Measurements from ENCODE around the gene TKT. TPM values are rescaled to one million over a fixed set of nuclear protein-coding genes. Genes with fewer than 3 reads are reported as not detected.

The TKT gene
- total RNA-seq, 1 experiment from 2014 or later: 446 TPM

- no peak for DNase-seq
- CTCF ChIA-PET: no interaction called here
- H3K4me3 Mint-ChIP-seq (ENCODE audit: low read depth, unreplicated experiment): peak overlapping the region; percentile 60
- peaks cover 51% of the 10 kb centered on the region for H3K4me1 Mint-ChIP-seq (ENCODE audit: low read depth, unreplicated experiment)
- TF ChIP-seq, protein P1, sequence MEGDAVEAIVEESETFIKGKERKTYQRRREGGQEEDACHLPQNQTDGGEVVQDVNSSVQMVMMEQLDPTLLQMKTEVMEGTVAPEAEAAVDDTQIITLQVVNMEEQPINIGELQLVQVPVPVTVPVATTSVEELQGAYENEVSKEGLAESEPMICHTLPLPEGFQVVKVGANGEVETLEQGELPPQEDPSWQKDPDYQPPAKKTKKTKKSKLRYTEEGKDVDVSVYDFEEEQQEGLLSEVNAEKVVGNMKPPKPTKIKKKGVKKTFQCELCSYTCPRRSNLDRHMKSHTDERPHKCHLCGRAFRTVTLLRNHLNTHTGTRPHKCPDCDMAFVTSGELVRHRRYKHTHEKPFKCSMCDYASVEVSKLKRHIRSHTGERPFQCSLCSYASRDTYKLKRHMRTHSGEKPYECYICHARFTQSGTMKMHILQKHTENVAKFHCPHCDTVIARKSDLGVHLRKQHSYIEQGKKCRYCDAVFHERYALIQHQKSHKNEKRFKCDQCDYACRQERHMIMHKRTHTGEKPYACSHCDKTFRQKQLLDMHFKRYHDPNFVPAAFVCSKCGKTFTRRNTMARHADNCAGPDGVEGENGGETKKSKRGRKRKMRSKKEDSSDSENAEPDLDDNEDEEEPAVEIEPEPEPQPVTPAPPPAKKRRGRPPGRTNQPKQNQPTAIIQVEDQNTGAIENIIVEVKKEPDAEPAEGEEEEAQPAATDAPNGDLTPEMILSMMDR (IDR thresholded peaks at IDR 0.05; ENCODE audit: unreplicated experiment): no peak
- no peaks in the 10 kb centered on the region for H3K9me3 Mint-ChIP-seq (ENCODE audit: low read depth, unreplicated experiment)
- TSS peak; percentile 32 for BruUV-seq (replicated peaks)
- peak overlapping the region; percentile 91 for H3K27ac Mint-ChIP-seq (ENCODE audit: unreplicated experiment)
- no peaks in the 10 kb centered on the region for H3K27me3 Mint-ChIP-seq (ENCODE audit: unreplicated experiment)
- peaks cover 84% of the 10 kb centered on the region for H3K36me3 Mint-ChIP-seq (ENCODE audit: insufficient read depth, unreplicated experiment)
- intact Hi-C loops (cut with micrococcal nuclease; ENCODE audit: unreplicated experiment): loop anchor here (2.0 kb wide), 2 partner anchors 16 to 32 kb away; no protein-coding TSS in a partner anchor
Measured at GRCh38 chr3:53238886-53239285, 16.9 kb downstream of the TKT start.

DNA sequence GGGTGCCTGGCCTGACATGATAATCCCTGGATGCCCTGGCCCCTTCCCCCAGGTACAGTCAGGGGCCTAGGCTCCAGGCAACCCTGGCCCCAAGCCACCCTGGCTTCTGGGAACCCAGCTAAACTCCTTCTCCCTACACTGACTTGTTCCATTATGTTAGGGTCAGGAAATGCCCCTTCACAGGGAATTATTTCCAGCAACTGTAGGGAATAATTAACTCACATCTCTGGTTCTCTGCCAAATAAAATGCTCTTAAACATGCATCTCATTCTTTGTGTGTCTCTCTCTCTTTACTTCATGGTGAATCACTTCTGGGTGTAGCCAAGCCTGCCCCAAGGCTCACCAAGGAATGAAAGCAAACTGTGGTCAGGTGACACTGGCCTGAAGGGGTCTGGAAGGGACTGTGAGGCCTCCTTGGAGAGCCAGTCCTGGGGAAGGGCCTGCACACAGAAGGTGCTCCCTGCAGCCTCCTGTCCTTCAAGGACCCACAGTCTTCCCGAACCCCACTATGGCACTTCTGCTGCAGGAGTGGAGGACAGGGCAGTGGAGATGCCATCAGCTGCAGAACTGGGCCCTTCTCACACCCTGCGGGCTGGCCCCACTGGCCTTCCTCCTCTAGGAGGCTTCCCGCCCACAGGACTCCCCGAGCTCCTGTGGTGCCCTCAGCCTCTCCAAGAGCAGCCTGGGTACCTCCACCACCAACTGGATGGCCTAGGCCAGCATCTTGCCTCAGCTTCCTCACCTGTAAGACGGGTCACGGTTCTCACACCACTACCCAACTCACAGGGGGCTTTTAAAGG is 17.6 kb downstream of the TKT start:
- H3K27ac Mint-ChIP-seq (ENCODE audit: unreplicated experiment): peak overlapping the region; percentile 91
- peaks cover 86% of the 10 kb centered on the region for H3K36me3 Mint-ChIP-seq (ENCODE audit: insufficient read depth, unreplicated experiment)
- peak overlapping the region; percentile 60 for H3K4me3 Mint-ChIP-seq (ENCODE audit: low read depth, unreplicated experiment)
- TF ChIP-seq, protein P1 (IDR thresholded peaks at IDR 0.05; ENCODE audit: unreplicated experiment): no peak
- no peaks in the 10 kb centered on the region for H3K27me3 Mint-ChIP-seq (ENCODE audit: unreplicated experiment)
- peak; percentile 82 for DNase-seq
- CTCF ChIA-PET: interaction anchor here (1.2 kb wide), 1 partner anchor 32 kb away, joined by 7 read pairs; no protein-coding TSS in a partner anchor
- no peaks in the 10 kb centered on the region for H3K9me3 Mint-ChIP-seq (ENCODE audit: low read depth, unreplicated experiment)
- no TSS peak for BruUV-seq (replicated peaks)
- peaks cover 50% of the 10 kb centered on the region for H3K4me1 Mint-ChIP-seq (ENCODE audit: low read depth, unreplicated experiment)
- intact Hi-C loops (cut with micrococcal nuclease; ENCODE audit: unreplicated experiment): loop anchor here (2.0 kb wide), 2 partner anchors 17 to 33 kb away; no protein-coding TSS in a partner anchor

DNA sequence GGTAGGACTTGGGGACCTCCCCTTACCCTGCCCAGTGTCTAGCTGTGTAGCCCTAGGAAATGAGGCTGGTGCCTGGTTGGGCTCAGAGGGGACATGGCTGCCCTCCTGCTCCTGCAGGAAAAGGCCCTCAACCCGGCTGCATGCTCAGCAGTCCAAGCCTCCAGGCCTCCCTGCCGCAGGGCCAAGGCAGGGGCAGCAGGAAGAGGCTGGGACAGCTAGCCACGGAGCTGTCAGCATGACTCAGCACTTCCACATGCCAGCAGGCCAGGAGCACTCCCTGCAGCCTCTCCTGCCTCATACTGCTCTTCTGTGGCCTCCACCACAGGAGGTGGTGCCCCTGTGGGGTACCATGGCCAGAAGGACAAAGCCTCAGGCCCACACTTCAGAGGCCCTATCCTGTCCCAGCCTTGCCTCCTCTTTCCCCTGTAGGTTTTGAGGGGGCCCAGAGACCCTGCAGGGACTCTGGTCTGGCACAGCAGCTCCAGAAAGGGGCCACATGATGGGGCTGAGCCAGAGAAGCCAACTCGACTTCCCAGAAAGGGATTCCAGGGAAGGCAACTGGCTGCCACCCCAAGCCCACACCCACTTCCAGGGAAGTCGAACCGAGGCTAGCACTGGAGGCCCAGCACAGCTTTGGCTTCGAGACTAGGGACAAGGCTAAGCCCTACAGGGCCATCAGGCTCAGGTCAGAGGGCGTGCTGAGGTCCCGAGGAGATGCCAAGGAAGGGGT is 19.5 kb downstream of the TKT start:
- intact Hi-C loops (cut with micrococcal nuclease; ENCODE audit: unreplicated experiment): no loop called here
- H3K27me3 Mint-ChIP-seq (ENCODE audit: unreplicated experiment): no peaks in the 10 kb centered on the region
- no peaks in the 10 kb centered on the region for H3K9me3 Mint-ChIP-seq (ENCODE audit: low read depth, unreplicated experiment)
- DNase-seq: peak; percentile 71
- peak overlapping the region; percentile 83 for H3K27ac Mint-ChIP-seq (ENCODE audit: unreplicated experiment)
- H3K4me1 Mint-ChIP-seq (ENCODE audit: low read depth, unreplicated experiment): peaks cover 52% of the 10 kb centered on the region
- TF ChIP-seq, protein P1 (IDR thresholded peaks at IDR 0.05; ENCODE audit: unreplicated experiment): no peak
- CTCF ChIA-PET: interaction anchor here (0.6 kb wide), 1 partner anchor 598 kb away, joined by 5 read pairs; no protein-coding TSS in a partner anchor
- no TSS peak for BruUV-seq (replicated peaks)
- H3K36me3 Mint-ChIP-seq (ENCODE audit: insufficient read depth, unreplicated experiment): peaks cover 89% of the 10 kb centered on the region
- H3K4me3 Mint-ChIP-seq (ENCODE audit: low read depth, unreplicated experiment): peak overlapping the region; percentile 40

DNA sequence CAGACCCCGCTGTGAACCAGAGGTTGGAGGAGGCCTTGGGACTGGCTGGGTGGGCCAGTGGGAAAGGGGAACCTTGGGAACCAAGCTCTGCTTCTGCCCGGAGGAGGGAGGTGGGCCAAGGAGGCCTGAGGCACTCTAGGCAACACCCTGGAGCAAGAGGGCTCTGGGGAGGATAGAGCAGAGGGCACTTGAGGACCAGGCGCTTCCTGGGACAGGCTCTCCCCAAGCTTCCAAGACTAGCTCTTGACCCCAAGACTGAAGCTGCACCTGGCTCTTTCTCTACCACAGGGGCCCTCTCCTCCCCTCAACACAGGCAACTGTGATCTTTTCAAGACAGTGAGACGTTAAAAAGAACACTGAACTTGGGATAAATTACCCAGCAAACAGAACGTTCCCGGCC is 20.3 kb downstream of the TKT start:
- Mint-ChIP-seq H3K4me1 (ENCODE audit: low read depth, unreplicated experiment) (peaks cover 48% of the 10 kb centered on the region), H3K27me3 (ENCODE audit: unreplicated experiment) (no peaks in the 10 kb centered on the region), H3K27ac (ENCODE audit: unreplicated experiment) (peak overlapping the region; percentile 67)

More for the DNA sequence above, 20.3 kb downstream of the TKT start:
- intact Hi-C loops (cut with micrococcal nuclease; ENCODE audit: unreplicated experiment): no loop called here
- Mint-ChIP-seq H3K9me3 (ENCODE audit: low read depth, unreplicated experiment) (no peaks in the 10 kb centered on the region), H3K4me3 (ENCODE audit: low read depth, unreplicated experiment) (no peak overlapping the region), H3K36me3 (ENCODE audit: insufficient read depth, unreplicated experiment) (peaks cover 86% of the 10 kb centered on the region)
- BruUV-seq (replicated peaks): no TSS peak
- CTCF ChIA-PET: no interaction called here
- TF ChIP-seq, protein P1 (IDR thresholded peaks at IDR 0.05; ENCODE audit: unreplicated experiment): no peak
- no peak for DNase-seq
